Measurements from ENCODE around the gene CPVL. TPM values are rescaled to one million over a fixed set of nuclear protein-coding genes. Genes with fewer than 3 reads are reported as not detected.

CPVL gene
- 30.2 and 44.2 TPM in 2 replicates for total RNA-seq (ENCODE audit: low replicate concordance)
- long read RNA-seq, transcript CPVL-202 (13 exons, 1,739 nt): minor isoform, 13 of 313 reads
- long read RNA-seq, transcript CPVL-201 (13 exons, 2,091 nt): major isoform, 176 of 313 reads
- long read RNA-seq, partial matches to known transcripts: 87 of 313 reads
- long read RNA-seq, other reads (novel, unspliced or antisense): 33 of 313 reads

GRCh38 chr7:29146057-29146706 is at the start of gene CPVL:
Gene CPVL (minus strand): TSS chr7:29146537. CDS start chr7:29121061, 25,476 bp downstream.
- peak; percentile 70 for DNase-seq (ENCODE audit: extremely low spot score, unreplicated experiment)
- TF ChIP-seq CTCF (conservative IDR thresholded peaks at IDR 0.05): no peak
- peak within 1 kb of the TSS; percentile 97 for H3K4me3 Mint-ChIP-seq
- H3K27ac Mint-ChIP-seq: peak within 1 kb of the TSS; percentile 57
- H3K9me3 Mint-ChIP-seq: no peaks in the 10 kb centered on the region
- no peaks in the 10 kb centered on the region for H3K36me3 Mint-ChIP-seq
- peaks cover 40% of the 10 kb centered on the region for H3K27me3 Mint-ChIP-seq
- peaks cover 14% of the 10 kb centered on the region for H3K4me1 Mint-ChIP-seq (ENCODE audit: unreplicated experiment)

DNA sequence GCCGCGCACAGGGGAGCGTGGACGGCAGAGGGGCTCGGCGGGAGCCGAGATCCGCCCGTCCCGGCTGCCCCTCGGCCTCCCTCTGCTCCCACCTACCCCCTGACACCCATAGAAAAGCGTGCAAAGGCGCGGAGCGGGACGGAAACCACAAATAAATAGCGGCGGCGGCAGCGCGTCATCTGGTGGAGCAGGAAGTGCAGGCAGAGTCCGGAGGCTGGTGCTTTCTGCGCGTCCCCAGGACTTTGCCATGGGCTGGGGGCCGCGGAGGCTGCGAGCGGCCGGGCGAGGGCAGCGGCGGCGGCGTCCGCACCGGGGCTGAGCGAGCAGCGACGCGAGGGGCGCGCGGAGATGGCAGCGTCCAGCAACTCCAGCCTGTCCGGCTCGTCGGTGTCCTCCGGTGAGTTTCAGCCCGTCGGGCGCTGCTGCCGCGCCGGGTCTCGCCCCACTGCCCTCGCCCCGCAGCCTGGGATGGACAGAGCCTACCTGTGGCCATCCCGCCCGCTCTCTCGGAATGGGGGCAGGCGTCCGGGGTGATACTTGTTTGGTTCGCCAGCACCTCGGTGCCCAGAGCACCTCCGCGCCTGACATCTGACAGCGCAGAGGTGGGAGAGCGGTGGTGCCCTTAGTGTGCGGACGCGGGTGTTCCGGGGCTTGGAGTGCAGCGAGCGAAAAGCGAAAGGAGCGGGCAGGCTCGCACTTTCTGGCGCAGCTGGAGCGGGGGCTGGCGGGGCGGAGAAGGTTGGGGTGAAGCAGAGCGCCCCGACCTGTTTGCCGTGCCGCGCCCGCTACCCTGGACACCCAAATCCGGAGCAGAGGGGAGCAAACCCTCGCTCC is 48.5 kb upstream of the CPVL start, which contains the start of gene CHN2:
Gene CHN2 (plus strand): TSS at position 182 of the 834 bp plus-strand sequence.
- TF ChIP-seq CTCF (conservative IDR thresholded peaks at IDR 0.05): no peak
- Mint-ChIP-seq H3K4me3 (peak within 1 kb of the TSS; percentile 97), H3K36me3 (no peaks in the 10 kb centered on the region), H3K4me1 (ENCODE audit: unreplicated experiment) (peaks cover 28% of the 10 kb centered on the region), H3K27me3 (peaks cover 49% of the 10 kb centered on the region), H3K27ac (peak within 1 kb of the TSS; percentile 88), H3K9me3 (no peaks in the 10 kb centered on the region)
- peak; percentile 75 for DNase-seq (ENCODE audit: extremely low spot score, unreplicated experiment)

GRCh38 chr7:29194206-29194593 is 47.9 kb upstream of the CPVL start:
- no peaks in the 10 kb centered on the region for H3K36me3 Mint-ChIP-seq

GRCh38 chr7:29193316-29194205 is 47.2 kb upstream of the CPVL start:
- DNase-seq (ENCODE audit: extremely low spot score, unreplicated experiment): no peak
- Mint-ChIP-seq H3K27me3 (peaks cover 49% of the 10 kb centered on the region), H3K4me1 (ENCODE audit: unreplicated experiment) (peaks cover 36% of the 10 kb centered on the region), H3K27ac (peak overlapping the region; percentile 86), H3K36me3 (no peaks in the 10 kb centered on the region), H3K9me3 (no peaks in the 10 kb centered on the region), H3K4me3 (peak overlapping the region; percentile 90)
- no peak for TF ChIP-seq CTCF (conservative IDR thresholded peaks at IDR 0.05)

More at GRCh38 chr7:29194206-29194593, 47.9 kb upstream of the CPVL start:
- Mint-ChIP-seq H3K27ac (peak overlapping the region; percentile 86), H3K27me3 (peaks cover 49% of the 10 kb centered on the region), H3K4me1 (ENCODE audit: unreplicated experiment) (peaks cover 34% of the 10 kb centered on the region), H3K4me3 (peak overlapping the region; percentile 97), H3K9me3 (no peaks in the 10 kb centered on the region)
- peak; percentile 69 for DNase-seq (ENCODE audit: extremely low spot score, unreplicated experiment)
- no peak for TF ChIP-seq CTCF (conservative IDR thresholded peaks at IDR 0.05)

DNA sequence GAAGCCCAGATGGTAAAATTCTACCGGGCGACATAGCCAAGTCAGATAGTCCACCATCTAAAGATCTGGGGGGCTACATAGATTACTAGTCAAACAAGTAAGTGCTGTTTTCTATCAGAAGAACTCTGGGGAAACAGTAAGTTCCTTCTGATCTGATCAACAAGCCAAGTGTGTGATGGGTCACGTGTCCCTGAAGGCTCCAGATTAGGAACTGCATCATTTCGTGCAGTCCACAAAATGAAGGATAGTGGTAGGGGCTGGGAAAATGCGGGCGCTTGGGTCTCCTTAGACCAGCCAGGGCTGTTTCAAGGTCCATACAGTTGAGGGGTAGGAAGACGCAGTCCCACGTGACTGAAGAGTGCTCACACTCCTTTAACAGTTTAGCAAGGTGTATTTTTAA is 46.5 kb upstream of the CPVL start:
- DNase-seq (ENCODE audit: extremely low spot score, unreplicated experiment): no peak
- Mint-ChIP-seq H3K4me3 (peak overlapping the region; percentile 90), H3K9me3 (no peaks in the 10 kb centered on the region), H3K36me3 (no peaks in the 10 kb centered on the region), H3K27ac (peak overlapping the region; percentile 86), H3K4me1 (ENCODE audit: unreplicated experiment) (peaks cover 32% of the 10 kb centered on the region), H3K27me3 (peaks cover 46% of the 10 kb centered on the region)
- TF ChIP-seq CTCF (conservative IDR thresholded peaks at IDR 0.05): no peak
